OCI-LY7 (cell line): Measurements from ENCODE around the gene TIGD4. TPM values are rescaled to one million over a fixed set of nuclear protein-coding genes. Genes with fewer than 3 reads are reported as not detected.

Source experiments
- BruUV-seq: library from RNA; stranded (reverse); fragments of 400-500 nt; replicated peaks from 2 replicates; lab custom pipeline; 2021; lab: Mats Ljungman, UMichigan
- CTCF ChIA-PET: fragments of 300-600 bp; sonication (Branson Sonifier 250); formaldehyde crosslinking; loops from one replicate; lab custom pipeline; 2022; ENCODE audit warnings: antibody characterized with exemption; ENCODE audit not compliant: unreplicated experiment; lab: Charles Lee
- POLR2A ChIA-PET: fragments of 300-600 bp; sonication (Branson Sonifier 250); formaldehyde crosslinking; loops from one replicate; lab custom pipeline; 2022; ENCODE audit warnings: antibody characterized with exemption; lab: Charles Lee
- DNase-seq: peaks from one replicate; pipeline ENCODE4 v3.0.0-alpha.2; 2015; ENCODE audit warnings: low spot score
- H2AFZ ChIP-seq: fragments of 200-600 bp; sonication (generic), shearing (Covaris generic); 2 replicates; pipeline ENCODE4 v1.6.1; 2014; ENCODE audit warnings: mild to moderate bottlenecking, antibody characterized with exemption, low read length, moderate library complexity
- H3K27ac ChIP-seq: fragments of 200-600 bp; sonication (generic); 2 replicates; pipeline ENCODE4 v1.5.1; 2014; ENCODE audit warnings: mixed run types, low read depth, mild to moderate bottlenecking, moderate library complexity, low read length, inconsistent platforms; ENCODE audit not compliant: poor library complexity, severe bottlenecking
- H3K36me3 ChIP-seq: fragments of 200-600 bp; sonication (generic); 2 replicates; pipeline ENCODE4 v1.6.1; 2014; ENCODE audit warnings: mild to moderate bottlenecking, antibody characterized with exemption, low read length, moderate library complexity, mixed read lengths; ENCODE audit not compliant: insufficient read depth
- H3K4me1 ChIP-seq: fragments of 200-600 bp; sonication (generic); 2 replicates; pipeline ENCODE4 v1.5.1; 2014; ENCODE audit warnings: mild to moderate bottlenecking, low read length; ENCODE audit not compliant: insufficient read depth, poor library complexity, severe bottlenecking
- H3K4me2 ChIP-seq: fragments of 200-600 bp; sonication (generic); 2 replicates; pipeline ENCODE4 v1.6.1; 2014; ENCODE audit warnings: mild to moderate bottlenecking, low read length
- H3K4me3 ChIP-seq: fragments of 200-600 bp; sonication (generic); 2 replicates; pipeline ENCODE4 v1.5.1; 2014; ENCODE audit warnings: mild to moderate bottlenecking, low read depth, low read length; ENCODE audit not compliant: poor library complexity, severe bottlenecking
- H3K79me2 ChIP-seq: fragments of 200-600 bp; sonication (generic); 2 replicates; pipeline ENCODE4 v1.6.1; 2016; ENCODE audit warnings: low read depth, mild to moderate bottlenecking, low read length, moderate library complexity, mixed read lengths; ENCODE audit not compliant: insufficient read depth
- H3K9me2 ChIP-seq: fragments of 200-600 bp; sonication (generic); 2 replicates; pipeline ENCODE4 v1.6.1; 2016; ENCODE audit warnings: mild to moderate bottlenecking, low read length, mixed read lengths; ENCODE audit not compliant: insufficient read depth
- H3K9me3 ChIP-seq: fragments of 200-600 bp; sonication (generic); 2 replicates; pipeline ENCODE4 v1.6.1; 2014; ENCODE audit warnings: mild to moderate bottlenecking, mixed run types, low read length, mixed read lengths
- H4K20me1 ChIP-seq: fragments of 200-600 bp; sonication (generic); 2 replicates; pipeline ENCODE4 v1.6.1; 2014; ENCODE audit warnings: mild to moderate bottlenecking, antibody characterized with exemption, low read length, moderate library complexity, mixed read lengths; ENCODE audit not compliant: insufficient read depth
- EZH2phosphoT487 ChIP-seq: fragments of 200-600 bp; sonication (generic); IDR thresholded peaks from 2 replicates; pipeline ENCODE4 v1.6.1; 2018; ENCODE audit warnings: low read depth, borderline replicate concordance, mild to moderate bottlenecking, mixed run types, antibody characterized with exemption, low read length, moderate library complexity, mixed read lengths
- intact Hi-C: fragments of 100-400 bp; cut with micrococcal nuclease; formaldehyde crosslinking; loops from one replicate; pipeline ENCODE4 v1.10.0; 2022; ENCODE audit not compliant: unreplicated experiment
- total RNA-seq, 2 experiments: library from RNA; depleted of rRNA in 1 of 2; stranded (reverse); fragments of >200 nt in 1 of 2; shearing (Covaris generic) in 1 of 2; gene quantifications; 2 replicates each; pipeline ENCODE4 v1.2.3, GENCODE V29; 2014 to 2022
- TF ChIP-seq, protein P1 (sequence below): fragments of 200-600 bp; sonication (generic); conservative IDR thresholded peaks from 2 replicates; pipeline ENCODE4 v1.5.1; 2014; ENCODE audit warnings: mild to moderate bottlenecking, antibody characterized with exemption, low read length, moderate library complexity, mixed read lengths

The TIGD4 gene
- total RNA-seq, 2 experiments from 2014 or later, result 1.0 to 1.5 TPM

DNA sequence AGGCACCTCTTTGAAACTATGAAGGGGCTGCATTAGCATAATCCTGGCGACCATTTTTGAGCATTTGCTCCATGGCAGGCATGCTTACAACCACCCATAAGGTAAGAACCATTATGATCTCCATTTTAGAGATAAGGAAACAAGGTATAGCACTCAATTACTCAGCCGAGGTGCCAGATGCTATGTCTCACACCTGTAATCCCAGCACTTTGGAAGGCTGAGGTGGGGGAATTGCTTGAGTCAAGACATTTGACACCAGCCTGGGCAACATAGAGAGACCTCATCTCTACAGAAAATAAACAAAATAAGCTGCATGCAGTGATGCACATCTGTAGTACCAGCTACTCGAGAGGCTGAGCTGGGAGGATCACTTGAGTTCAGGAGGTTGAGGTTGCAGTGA is 43.6 kb downstream of the TIGD4 start:
- no peaks in the 10 kb centered on the region for H3K4me1 ChIP-seq
- TF ChIP-seq, protein P1, sequence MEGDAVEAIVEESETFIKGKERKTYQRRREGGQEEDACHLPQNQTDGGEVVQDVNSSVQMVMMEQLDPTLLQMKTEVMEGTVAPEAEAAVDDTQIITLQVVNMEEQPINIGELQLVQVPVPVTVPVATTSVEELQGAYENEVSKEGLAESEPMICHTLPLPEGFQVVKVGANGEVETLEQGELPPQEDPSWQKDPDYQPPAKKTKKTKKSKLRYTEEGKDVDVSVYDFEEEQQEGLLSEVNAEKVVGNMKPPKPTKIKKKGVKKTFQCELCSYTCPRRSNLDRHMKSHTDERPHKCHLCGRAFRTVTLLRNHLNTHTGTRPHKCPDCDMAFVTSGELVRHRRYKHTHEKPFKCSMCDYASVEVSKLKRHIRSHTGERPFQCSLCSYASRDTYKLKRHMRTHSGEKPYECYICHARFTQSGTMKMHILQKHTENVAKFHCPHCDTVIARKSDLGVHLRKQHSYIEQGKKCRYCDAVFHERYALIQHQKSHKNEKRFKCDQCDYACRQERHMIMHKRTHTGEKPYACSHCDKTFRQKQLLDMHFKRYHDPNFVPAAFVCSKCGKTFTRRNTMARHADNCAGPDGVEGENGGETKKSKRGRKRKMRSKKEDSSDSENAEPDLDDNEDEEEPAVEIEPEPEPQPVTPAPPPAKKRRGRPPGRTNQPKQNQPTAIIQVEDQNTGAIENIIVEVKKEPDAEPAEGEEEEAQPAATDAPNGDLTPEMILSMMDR, result no peak
- no peak for TF ChIP-seq EZH2phosphoT487
- POLR2A ChIA-PET, result interaction anchor here (0.9 to 4.1 kb wide), 3 partner anchors 57 to 346 kb away, joined by 3 to 18 read pairs (median 3); partner anchors contain the start of gene TMEM154
- no peak overlapping the region for H3K4me3 ChIP-seq
- no peak for DNase-seq
- CTCF ChIA-PET, result interaction anchor here (0.6 kb wide), 1 partner anchor 61 kb away, joined by 4 read pairs; no protein-coding TSS in a partner anchor
- H2AFZ ChIP-seq, result no peak overlapping the region
- no peaks in the 10 kb centered on the region for H4K20me1 ChIP-seq
- no TSS peak for BruUV-seq
- no peaks in the 10 kb centered on the region for H3K9me3 ChIP-seq
- no peak overlapping the region for H3K4me2 ChIP-seq
- H3K79me2 ChIP-seq, result no peaks in the 10 kb centered on the region
- no peaks in the 10 kb centered on the region for H3K36me3 ChIP-seq
- intact Hi-C loops, result loop anchor here (1.0 to 5.0 kb wide), 5 partner anchors 55 to 329 kb away; no protein-coding TSS in a partner anchor
- H3K9me2 ChIP-seq, result no peaks in the 10 kb centered on the region
- H3K27ac ChIP-seq, result no peak overlapping the region

- H3K4me2 ChIP-seq, result no peak overlapping the region
- TF ChIP-seq, protein P1, result peak; percentile 93
- TF ChIP-seq EZH2phosphoT487, result no peak
- no peak overlapping the region for H3K27ac ChIP-seq
- BruUV-seq, result no TSS peak
- no peaks in the 10 kb centered on the region for H3K4me1 ChIP-seq
- no peak overlapping the region for H3K4me3 ChIP-seq
- H3K36me3 ChIP-seq, result no peaks in the 10 kb centered on the region
- ChIA-PET POLR2A (interaction anchor here (0.6 to 4.1 kb wide), 6 partner anchors 56 to 924 kb away, joined by 3 to 18 read pairs (median 3); partner anchors contain the start of gene TMEM154), CTCF (interaction anchor here (0.6 kb wide), 1 partner anchor 60 kb away, joined by 4 read pairs; no protein-coding TSS in a partner anchor)
- H4K20me1 ChIP-seq, result no peaks in the 10 kb centered on the region
- H3K9me3 ChIP-seq, result no peaks in the 10 kb centered on the region
- H3K79me2 ChIP-seq, result no peaks in the 10 kb centered on the region
- no peaks in the 10 kb centered on the region for H3K9me2 ChIP-seq
- DNase-seq, result peak; percentile 72
- intact Hi-C loops, result loop anchor here (1.0 to 5.0 kb wide), 5 partner anchors 54 to 328 kb away; no protein-coding TSS in a partner anchor
- H2AFZ ChIP-seq, result no peak overlapping the region
Measured at GRCh38 chr4:152735396-152735859, 44.1 kb downstream of the TIGD4 start.

DNA sequence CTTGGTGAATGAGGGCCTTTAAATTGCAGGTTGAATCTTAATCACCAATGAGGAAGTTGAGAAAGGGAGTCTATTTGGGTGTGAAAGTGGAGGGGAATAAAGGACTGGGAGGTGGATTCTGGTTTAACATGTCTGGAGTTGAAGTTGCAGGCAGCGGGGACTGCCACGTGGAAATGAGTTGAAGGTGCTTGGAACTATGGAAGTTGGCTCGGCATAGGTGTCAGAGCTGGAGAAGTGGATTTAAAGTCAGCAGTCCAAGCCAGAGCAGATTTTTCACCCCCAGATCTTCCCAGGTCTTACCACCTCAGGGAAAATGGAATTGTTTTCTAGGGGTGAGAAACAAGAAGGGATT is 44.9 kb downstream of the TIGD4 start:
- H2AFZ ChIP-seq, result peak overlapping the region; percentile 13; the same call in 1 of the 2 replicates
- intact Hi-C loops, result loop anchor here (1.0 to 5.0 kb wide), 5 partner anchors 53 to 327 kb away; no protein-coding TSS in a partner anchor
- no peaks in the 10 kb centered on the region for H3K4me1 ChIP-seq
- no peak overlapping the region for H3K4me3 ChIP-seq
- H3K79me2 ChIP-seq, result no peaks in the 10 kb centered on the region
- no TSS peak for BruUV-seq
- CTCF ChIA-PET, result no interaction called here
- H4K20me1 ChIP-seq, result no peaks in the 10 kb centered on the region
- no peak overlapping the region for H3K27ac ChIP-seq
- no peaks in the 10 kb centered on the region for H3K9me2 ChIP-seq
- no peak overlapping the region for H3K4me2 ChIP-seq
- no peak for DNase-seq
- no peak for TF ChIP-seq EZH2phosphoT487
- TF ChIP-seq, protein P1, result no peak
- H3K9me3 ChIP-seq, result no peaks in the 10 kb centered on the region
- H3K36me3 ChIP-seq, result no peaks in the 10 kb centered on the region
- POLR2A ChIA-PET, result interaction anchor here (1.4 to 4.1 kb wide), 3 partner anchors 56 to 233 kb away, joined by 3 to 18 read pairs (median 4); partner anchors contain the start of gene TMEM154
